PFSK-1 (cell line): Measurements from ENCODE around the gene UNC45A.

Experiments
- FOXP2 ChIP-seq: optimal IDR thresholded peaks from 2 replicates; pipeline ENCODE3; 2011; ENCODE audit warnings: borderline replicate concordance, control low read depth, inconsistent platforms; ENCODE audit not compliant: insufficient read depth; ENCODE audit errors: extremely low read length, extremely low read depth
- POLR2AphosphoS5 ChIP-seq: IDR thresholded peaks from 2 replicates; pipeline ENCODE4 v1.6.1; 2012; ENCODE audit warnings: low read depth, mild to moderate bottlenecking, control low read depth, low read length, moderate library complexity
- SIN3A ChIP-seq: IDR thresholded peaks from 2 replicates; pipeline ENCODE4 v1.6.1; 2012; ENCODE audit warnings: mild to moderate bottlenecking, low read length, moderate library complexity, borderline replicate concordance; ENCODE audit not compliant: insufficient read depth
- TAF1 ChIP-seq: IDR thresholded peaks from 2 replicates; pipeline ENCODE4 v1.6.1; 2012; ENCODE audit warnings: low read length, control low read depth, borderline replicate concordance; ENCODE audit not compliant: insufficient read depth
- TF ChIP-seq, protein P1 (sequence below), 2 experiments: IDR thresholded peaks; 2 replicates each; pipeline versions ENCODE4 v1.6.1 to v1.8.0; 2011 to 2012; ENCODE audit warnings: low read depth in 2 of 2, low read length in 2 of 2, control low read depth in 1 of 2, inconsistent platforms in 1 of 2, mild to moderate bottlenecking in 1 of 2, moderate library complexity in 1 of 2; ENCODE audit not compliant: insufficient read depth in 1 of 2

The UNC45A gene

DNA sequence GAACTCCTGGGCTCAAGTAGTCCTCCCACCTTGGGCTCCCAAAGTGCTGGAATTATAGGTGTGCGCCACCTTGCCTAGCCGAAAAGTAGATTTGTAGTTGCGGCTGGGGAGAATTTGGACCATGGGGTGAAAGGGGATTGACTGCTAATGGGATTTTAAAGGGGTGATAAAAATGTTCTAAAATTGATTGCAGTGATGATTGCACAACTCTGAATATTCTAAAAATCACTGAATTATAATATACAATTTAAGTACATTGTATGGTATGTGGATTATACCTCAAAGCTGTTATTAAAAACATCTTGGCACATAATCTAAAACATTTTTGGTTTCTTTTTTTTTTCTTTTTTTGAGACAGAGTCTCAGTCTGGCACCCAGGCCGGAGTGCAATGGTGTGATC, 55.4 kb downstream of the UNC45A start:
- no peak for TF ChIP-seq TAF1
- TF ChIP-seq, protein P1, sequence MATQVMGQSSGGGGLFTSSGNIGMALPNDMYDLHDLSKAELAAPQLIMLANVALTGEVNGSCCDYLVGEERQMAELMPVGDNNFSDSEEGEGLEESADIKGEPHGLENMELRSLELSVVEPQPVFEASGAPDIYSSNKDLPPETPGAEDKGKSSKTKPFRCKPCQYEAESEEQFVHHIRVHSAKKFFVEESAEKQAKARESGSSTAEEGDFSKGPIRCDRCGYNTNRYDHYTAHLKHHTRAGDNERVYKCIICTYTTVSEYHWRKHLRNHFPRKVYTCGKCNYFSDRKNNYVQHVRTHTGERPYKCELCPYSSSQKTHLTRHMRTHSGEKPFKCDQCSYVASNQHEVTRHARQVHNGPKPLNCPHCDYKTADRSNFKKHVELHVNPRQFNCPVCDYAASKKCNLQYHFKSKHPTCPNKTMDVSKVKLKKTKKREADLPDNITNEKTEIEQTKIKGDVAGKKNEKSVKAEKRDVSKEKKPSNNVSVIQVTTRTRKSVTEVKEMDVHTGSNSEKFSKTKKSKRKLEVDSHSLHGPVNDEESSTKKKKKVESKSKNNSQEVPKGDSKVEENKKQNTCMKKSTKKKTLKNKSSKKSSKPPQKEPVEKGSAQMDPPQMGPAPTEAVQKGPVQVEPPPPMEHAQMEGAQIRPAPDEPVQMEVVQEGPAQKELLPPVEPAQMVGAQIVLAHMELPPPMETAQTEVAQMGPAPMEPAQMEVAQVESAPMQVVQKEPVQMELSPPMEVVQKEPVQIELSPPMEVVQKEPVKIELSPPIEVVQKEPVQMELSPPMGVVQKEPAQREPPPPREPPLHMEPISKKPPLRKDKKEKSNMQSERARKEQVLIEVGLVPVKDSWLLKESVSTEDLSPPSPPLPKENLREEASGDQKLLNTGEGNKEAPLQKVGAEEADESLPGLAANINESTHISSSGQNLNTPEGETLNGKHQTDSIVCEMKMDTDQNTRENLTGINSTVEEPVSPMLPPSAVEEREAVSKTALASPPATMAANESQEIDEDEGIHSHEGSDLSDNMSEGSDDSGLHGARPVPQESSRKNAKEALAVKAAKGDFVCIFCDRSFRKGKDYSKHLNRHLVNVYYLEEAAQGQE (IDR thresholded peaks at IDR 0.05; ENCODE audit: insufficient read depth in 1 of 2, low read depth in 2 of 2, low read length in 2 of 2): no peak
- no peak for TF ChIP-seq POLR2AphosphoS5
- no peak for TF ChIP-seq SIN3A
- TF ChIP-seq FOXP2: no peak

DNA sequence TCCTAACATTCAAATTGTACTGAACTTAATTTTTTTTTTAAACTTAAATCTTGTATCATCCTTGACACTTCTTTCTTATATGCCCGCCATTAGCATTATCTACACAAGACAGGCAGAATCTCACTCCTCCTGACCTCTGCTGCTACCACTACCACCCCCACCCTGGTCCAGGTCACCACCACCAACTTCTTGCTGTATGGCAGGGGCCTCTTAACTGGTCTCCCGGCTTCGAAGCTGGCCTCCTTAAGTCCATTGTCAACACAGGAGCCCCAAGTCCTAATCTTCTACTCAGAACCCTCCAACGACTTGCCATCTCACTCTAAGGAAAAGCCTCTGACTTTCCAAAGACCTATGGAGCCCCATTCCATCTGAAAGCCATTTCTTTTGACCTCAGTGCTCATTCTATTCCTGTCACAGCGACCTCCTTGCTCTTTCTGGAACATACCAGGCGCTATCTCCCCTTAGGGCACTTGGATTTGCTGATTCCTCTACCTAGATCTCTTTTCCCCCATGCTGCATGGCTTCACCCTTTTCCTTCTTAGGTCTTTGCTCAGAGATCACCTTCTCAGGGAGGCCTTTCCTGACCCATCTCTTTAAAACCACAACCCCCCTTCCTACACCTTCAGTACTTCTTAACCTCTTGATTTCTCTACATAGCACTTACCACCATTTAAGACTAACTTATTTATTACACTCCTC, 56.7 kb downstream of the UNC45A start:
- TF ChIP-seq SIN3A (no peak), TAF1 (no peak), POLR2AphosphoS5 (no peak), FOXP2 (no peak)
- TF ChIP-seq, protein P1 (IDR thresholded peaks at IDR 0.05; ENCODE audit: insufficient read depth in 1 of 2, low read depth in 2 of 2, low read length in 2 of 2): no peak

DNA sequence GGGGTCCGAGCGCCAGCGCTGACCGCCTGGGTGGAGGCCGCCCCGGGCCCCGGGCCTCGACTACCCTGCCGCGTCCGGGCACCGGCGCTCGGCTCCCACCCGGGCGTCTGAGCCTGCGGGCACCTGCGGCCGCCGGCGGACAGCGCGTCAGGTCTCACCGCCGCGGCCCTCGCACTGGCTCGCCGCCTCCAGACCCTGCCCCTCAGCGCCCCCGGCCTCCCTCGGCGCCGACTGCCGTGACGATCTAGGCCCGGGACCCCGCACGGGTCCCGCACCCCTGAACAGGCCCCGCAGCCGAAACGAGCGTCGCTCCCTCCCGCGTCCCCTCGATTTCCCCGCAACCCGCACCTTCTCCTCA, 59.0 kb downstream of the UNC45A start:
- TF ChIP-seq SIN3A (no peak), POLR2AphosphoS5 (no peak), FOXP2 (no peak), TAF1 (no peak)
- TF ChIP-seq, protein P1 (IDR thresholded peaks at IDR 0.05; ENCODE audit: insufficient read depth in 1 of 2, low read depth in 2 of 2, low read length in 2 of 2): no peak

DNA sequence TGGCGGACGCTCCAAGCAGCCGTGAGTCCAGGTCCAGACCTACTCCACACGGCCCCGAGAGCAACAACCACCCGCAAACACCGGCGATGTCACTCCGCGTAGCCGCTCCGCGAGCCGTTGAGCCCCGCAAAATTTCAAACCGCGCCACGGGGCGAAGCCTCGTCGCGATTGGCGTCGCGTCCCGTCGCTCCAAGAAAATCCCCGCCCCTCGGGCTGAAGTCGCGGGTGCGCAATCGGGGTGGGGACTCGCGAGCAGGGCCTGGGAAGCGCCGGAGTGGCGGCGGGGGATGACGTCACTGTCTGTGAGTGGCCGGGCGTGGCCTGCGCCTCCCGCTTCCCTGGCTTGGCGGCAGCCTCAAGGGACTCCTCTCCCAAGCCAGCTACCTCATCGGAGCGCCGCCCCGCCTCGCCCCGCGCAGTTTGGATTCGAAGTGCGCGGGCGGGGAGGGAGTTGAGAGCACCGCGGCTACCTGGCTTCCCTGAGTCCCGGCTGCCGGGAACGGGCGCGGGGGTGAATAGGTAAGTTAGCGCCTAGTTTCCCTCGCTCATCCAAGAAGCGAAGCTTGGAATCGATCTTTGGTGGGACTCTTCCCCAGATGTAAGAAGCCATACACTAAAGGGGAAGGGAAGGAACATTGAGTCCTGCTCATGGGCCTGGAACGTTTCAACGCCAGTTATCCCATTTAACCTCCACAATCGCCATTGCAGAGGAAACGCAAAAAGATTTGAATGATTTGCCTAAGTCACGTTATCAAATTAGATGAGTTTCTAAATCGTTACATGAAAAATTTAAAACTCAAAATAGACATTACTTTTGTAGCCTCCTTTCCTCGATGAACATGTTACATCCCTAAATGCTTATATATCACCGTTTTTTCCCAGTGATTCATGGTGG, 59.6 kb downstream of the UNC45A start, which contains the start of gene PRC1:
PRC1 (minus strand) TSS at position 119 of the 895 bp plus-strand sequence; CDS start at position 1, 118 bp downstream.
- no peak for TF ChIP-seq TAF1
- peak; percentile 54; the same call in 1 of the 2 replicates for TF ChIP-seq SIN3A
- peak; percentile 81 for TF ChIP-seq POLR2AphosphoS5
- TF ChIP-seq FOXP2: peak; percentile 92
- TF ChIP-seq, protein P1 (IDR thresholded peaks at IDR 0.05; ENCODE audit: insufficient read depth in 1 of 2, low read depth in 2 of 2, low read length in 2 of 2): no peak
